ENCODE results near the gene RSRP1. TPM values are rescaled to one million over a fixed set of nuclear protein-coding genes. Genes with fewer than 3 reads are reported as not detected.

RSRP1 gene
- total and polyA plus RNA-seq, 2 of the 4 experiments (the other 2 are of a cell fraction), result 71.0 TPM

GRCh38 chr1:25239681-25240541 lies 7.3 kb downstream of the RSRP1 start:
- dilution Hi-C loops (cut with HindIII; ENCODE audit: low sequenced_read_pairs, unreplicated experiment) (no loop called here), intact Hi-C loops (cut with micrococcal nuclease) (loop anchor here (5.0 to 10.0 kb wide), 2 partner anchors 282 to 575 kb away; partner anchors contain the start of gene MTFR1L), in situ Hi-C loops (cut with MboI; ENCODE audit: low sequenced_read_pairs) (loop anchor here (25.0 kb wide), 1 partner anchor 572 kb away; the partner anchor contains the start of genes MTFR1L and SELENON)
- CTCF ChIA-PET, result interaction anchor here (0.6 to 1.0 kb wide), 3 partner anchors 14 to 270 kb away, joined by 3 read pairs; no protein-coding TSS in a partner anchor
- Histone ChIP-seq H2BK20ac (ENCODE audit: low read depth, low read length) (no peak overlapping the region), H4K91ac (ENCODE audit: insufficient read depth, low read depth, low read length) (peak overlapping the region; percentile 54), H3K4ac (ENCODE audit: low read depth, low read length) (peak overlapping the region; percentile 83), H3K9me3 (ENCODE audit: control insufficient read depth, insufficient read depth, low read length) (no peaks in the 10 kb centered on the region), H3K4me1 (ENCODE audit: control insufficient read depth, insufficient read depth, low read length) (peaks cover 4% of the 10 kb centered on the region; the same call in 1 of the 2 replicates), H4K8ac (ENCODE audit: low read depth in 2 of 2, low read length in 2 of 2) (peak overlapping the region; percentile 52 to 93), H2AFZ (replicated peaks; ENCODE audit: low read length, poor library complexity) (peak overlapping the region; percentile 95), H2AK9ac (replicated peaks; ENCODE audit: low read depth, low read length, poor library complexity) (peak overlapping the region; percentile 33), H2AK5ac (ENCODE audit: low read depth, low read length) (peak overlapping the region; percentile 25; the same call in 1 of the 2 replicates), H3K56ac (ENCODE audit: extremely low read depth, insufficient read depth, low read length) (peak overlapping the region; percentile 32; the same call in 1 of the 2 replicates), H4K20me1 (ENCODE audit: insufficient read depth, low read length) (peaks cover 11% of the 10 kb centered on the region), H4K5ac (ENCODE audit: low read depth, low read length) (peak overlapping the region; percentile 87), H2BK120ac (ENCODE audit: low read depth, low read length) (peak overlapping the region; percentile 30; the same call in 1 of the 2 replicates), H3K27me3 (ENCODE audit: control insufficient read depth, insufficient read depth, low read length) (no peaks in the 10 kb centered on the region), H3K79me1 (ENCODE audit: low read depth in 1 of 2, low read length in 2 of 2) (peaks cover 7 to 34% of the 10 kb centered on the region in 2 experiments), H2BK5ac (ENCODE audit: low read depth, low read length, poor library complexity, severe bottlenecking) (peak overlapping the region; percentile 88), H3K18ac (ENCODE audit: low read depth, low read length) (peak overlapping the region; percentile 72), H3K4me3 (ENCODE audit: insufficient read depth, low read depth, low read length) (peak overlapping the region; percentile 56), H3K9ac (ENCODE audit: low read depth, low read length) (peak overlapping the region; percentile 63), H3K27ac (ENCODE audit: insufficient read depth, low read length) (peak overlapping the region; percentile 87), H2BK15ac (ENCODE audit: low read depth, low read length) (no peak overlapping the region), H3K14ac (replicated peaks; ENCODE audit: low read depth, low read length) (peak overlapping the region; percentile 88), H3K36me3 (ENCODE audit: control insufficient read depth, insufficient read depth, low read length) (peaks cover 11% of the 10 kb centered on the region), H3K4me2 (ENCODE audit: low read depth, low read length) (peak overlapping the region; percentile 84), H3K23ac (ENCODE audit: low read depth, low read length) (peak overlapping the region; percentile 91), H3K9me1 (ENCODE audit: insufficient read depth, low read length) (no peaks in the 10 kb centered on the region)
- no TSS peak for BruUV-seq (replicated peaks)
- TF ChIP-seq ELK1 (IDR thresholded peaks at IDR 0.05; ENCODE audit: borderline replicate concordance, low read depth, low read length) (no peak), CEBPB (IDR thresholded peaks at IDR 0.05; ENCODE audit: low read depth, low read length) (no peak), USF2 (IDR thresholded peaks at IDR 0.05; ENCODE audit: low read depth, low read length) (peak; percentile 28; the same call in 1 of the 2 replicates), POLR2A (IDR thresholded peaks at IDR 0.05; ENCODE audit: low read depth, low read length) (peak; percentile 59), MAZ (IDR thresholded peaks at IDR 0.05; ENCODE audit: borderline replicate concordance, low read depth, low read length) (peak; percentile 52; the same call in 1 of the 2 replicates), MXI1 (IDR thresholded peaks at IDR 0.05; ENCODE audit: borderline replicate concordance, low read depth, low read length) (peak; percentile 43; the same call in 1 of the 2 replicates), BHLHE40 (IDR thresholded peaks at IDR 0.05; ENCODE audit: low read depth, low read length) (peak; percentile 86), SMC3 (IDR thresholded peaks at IDR 0.05; ENCODE audit: low read depth, low read length) (peak; percentile 72), CTCF (conservative IDR thresholded peaks at IDR 0.05; ENCODE audit: low read depth, low read length) (peak; percentile 71), RAD21 (IDR thresholded peaks at IDR 0.05; ENCODE audit: low read length) (peak; percentile 70)
- peak; percentile 87 for DNase-seq
- WGBS, 2 experiments (ENCODE audit: extremely low coverage in 2 of 2, insufficient read length in 1 of 2), result 0% methylated on average over 7 of the region's 41 CpGs; no CpG with 5 or more reads in 1 of the 2 experiments
- POLR2A ChIA-PET (ENCODE audit: unreplicated experiment), result no interaction called here
- peak; percentile 90 for ATAC-seq (ENCODE audit: low read depth)
